ENCODE measurements around the gene DDX49.

DNA sequence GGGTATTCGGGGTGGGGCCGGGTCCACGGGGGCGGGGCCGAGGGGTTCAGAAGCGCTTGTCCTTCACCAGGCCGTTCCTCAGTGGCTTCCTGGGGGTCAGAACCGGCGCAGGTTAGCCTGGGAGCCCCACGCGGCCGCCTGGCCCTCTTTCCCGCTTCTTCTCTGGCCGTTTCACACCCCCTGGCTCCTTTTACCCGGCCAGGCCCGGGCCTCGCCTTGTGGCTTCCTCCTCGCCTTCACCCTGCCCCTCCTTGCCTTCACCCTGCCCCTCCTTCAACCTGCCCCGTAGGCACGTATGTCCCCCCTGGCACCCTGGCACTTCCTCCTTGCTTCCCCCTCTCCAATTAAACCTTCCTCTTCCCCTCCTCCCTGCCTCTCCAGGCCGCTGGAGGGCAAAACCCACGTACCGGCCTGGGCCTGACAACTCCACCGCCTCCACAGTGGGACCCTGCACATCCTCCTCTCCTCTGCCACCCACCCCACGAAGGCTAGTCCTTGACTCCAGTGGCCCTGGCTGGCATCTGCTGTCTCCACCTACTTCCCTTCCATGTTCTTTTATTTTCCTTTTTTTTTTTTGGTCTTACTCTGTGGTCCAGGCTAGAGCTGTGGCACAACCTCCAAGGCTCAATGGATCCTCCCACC lies 48.9 kb upstream of the DDX49 start:
- TF ChIP-seq, protein P1, sequence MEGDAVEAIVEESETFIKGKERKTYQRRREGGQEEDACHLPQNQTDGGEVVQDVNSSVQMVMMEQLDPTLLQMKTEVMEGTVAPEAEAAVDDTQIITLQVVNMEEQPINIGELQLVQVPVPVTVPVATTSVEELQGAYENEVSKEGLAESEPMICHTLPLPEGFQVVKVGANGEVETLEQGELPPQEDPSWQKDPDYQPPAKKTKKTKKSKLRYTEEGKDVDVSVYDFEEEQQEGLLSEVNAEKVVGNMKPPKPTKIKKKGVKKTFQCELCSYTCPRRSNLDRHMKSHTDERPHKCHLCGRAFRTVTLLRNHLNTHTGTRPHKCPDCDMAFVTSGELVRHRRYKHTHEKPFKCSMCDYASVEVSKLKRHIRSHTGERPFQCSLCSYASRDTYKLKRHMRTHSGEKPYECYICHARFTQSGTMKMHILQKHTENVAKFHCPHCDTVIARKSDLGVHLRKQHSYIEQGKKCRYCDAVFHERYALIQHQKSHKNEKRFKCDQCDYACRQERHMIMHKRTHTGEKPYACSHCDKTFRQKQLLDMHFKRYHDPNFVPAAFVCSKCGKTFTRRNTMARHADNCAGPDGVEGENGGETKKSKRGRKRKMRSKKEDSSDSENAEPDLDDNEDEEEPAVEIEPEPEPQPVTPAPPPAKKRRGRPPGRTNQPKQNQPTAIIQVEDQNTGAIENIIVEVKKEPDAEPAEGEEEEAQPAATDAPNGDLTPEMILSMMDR (conservative IDR thresholded peaks at IDR 0.05) = no peak
- no peak for TF ChIP-seq ZFX (IDR thresholded peaks at IDR 0.05)

Measured in C4-2B (cell line).